A549 (cell line): ENCODE measurements around the gene PPP6R3.

Experiments used
- CTCF ChIP-seq: fragments of >200 bp; sonication (Bioruptor Twin); formaldehyde crosslinking; IDR thresholded peaks from 3 replicates; pipeline ENCODE4 v1.5.1; 2016
- EP300 ChIP-seq, 2 experiments: fragments of >200 bp; sonication (Bioruptor Twin); formaldehyde crosslinking; IDR thresholded peaks; 2 replicates in 1 of 2; 3 replicates in 1 of 2; pipeline ENCODE4 v1.6.1; 2016 to 2017
- HDAC2 ChIP-seq: fragments of 200-600 bp; sonication (generic); IDR thresholded peaks from 2 replicates; pipeline ENCODE4 v1.6.1; 2016
- MAFK ChIP-seq: fragments of 450-650 bp; IDR thresholded peaks from 2 replicates; pipeline ENCODE4 v1.6.1; 2014; ENCODE audit not compliant: partially characterized antibody
- PHF8 ChIP-seq: fragments of 200-600 bp; sonication (generic); IDR thresholded peaks from 2 replicates; pipeline ENCODE4 v1.6.1; 2016; ENCODE audit warnings: low read depth, mild to moderate bottlenecking, antibody characterized with exemption, moderate library complexity, borderline replicate concordance
- REST ChIP-seq: fragments of 200-600 bp; sonication (generic); IDR thresholded peaks from 2 replicates; pipeline ENCODE4 v1.6.1; 2016; ENCODE audit warnings: antibody characterized with exemption, mild to moderate bottlenecking, moderate library complexity
- TFCP2L1 ChIP-seq: fragments of 250-450 bp; sonication (Bioruptor Pico); IDR thresholded peaks from 2 replicates; pipeline ENCODE4 v1.5.0; 2021; ENCODE audit warnings: mild to moderate bottlenecking

GRCh38 chr11:68440224-68440623 is 20.3 kb upstream of the PPP6R3 start:
- TF ChIP-seq CTCF (no peak), MAFK (no peak), REST (no peak), PHF8 (no peak), HDAC2 (no peak), TFCP2L1 (no peak), EP300 (IDR thresholded peaks at IDR 0.05) (no peak)
